Breast epithelium (tissue), 3 donors: ENCODE results near the gene CDCP1.

Experiments used
- CTCF ChIP-seq, 3 donors: fragments of 450-650 bp; IDR thresholded peaks; one replicate each; pipeline ENCODE4 v1.5.1; 2016 to 2017; ENCODE audit warnings: antibody characterized with exemption in 3 of 3, mild to moderate bottlenecking in 3 of 3, moderate library complexity in 3 of 3
- POLR2AphosphoS5 ChIP-seq, 3 donors: sonication (generic); formaldehyde crosslinking; IDR thresholded peaks; one replicate each; pipeline ENCODE4 v1.6.1; 2017; ENCODE audit warnings: antibody characterized with exemption in 3 of 3

- TF ChIP-seq CTCF (IDR thresholded peaks at IDR 0.05) (no peak), POLR2AphosphoS5 (IDR thresholded peaks at IDR 0.05) (no peak)
Measured at GRCh38 chr3:45090855-45091254, 55.3 kb downstream of the CDCP1 start.
